H9 (cell line): ENCODE data around the gene FLCN. TPM values are rescaled to one million over a fixed set of nuclear protein-coding genes. Genes with fewer than 3 reads are reported as not detected.
A peak's percentile ranks its signal among the peaks of the same experiment; 100 is the strongest.

ENCODE experiments used
- DNase-seq: peaks from one replicate; pipeline ENCODE4 v3.0.0-alpha.2; 2017
- H2AFZ ChIP-seq: one replicate; pipeline ENCODE4 v1.6.1; 2013; ENCODE audit warnings: mild to moderate bottlenecking, low read length, control low read depth, moderate library complexity
- H2AK5ac ChIP-seq: 2 replicates; pipeline ENCODE4 v1.6.1; 2013; ENCODE audit warnings: low read length, control low read depth, mixed read lengths; ENCODE audit not compliant: insufficient read length
- H2BK120ac ChIP-seq: one replicate; pipeline ENCODE4 v1.6.1; 2013; ENCODE audit warnings: low read depth, mild to moderate bottlenecking, low read length, control low read depth, inconsistent platforms; ENCODE audit not compliant: poor library complexity, severe bottlenecking
- H2BK12ac ChIP-seq: 2 replicates; pipeline ENCODE4 v1.6.1; 2013; ENCODE audit warnings: low read length, control low read depth, mixed read lengths, low read depth; ENCODE audit not compliant: insufficient read length
- H2BK15ac ChIP-seq: 2 replicates; pipeline ENCODE4 v1.6.1; 2013; ENCODE audit warnings: low read depth, low read length, control low read depth
- H2BK20ac ChIP-seq: one replicate; pipeline ENCODE4 v1.6.1; 2013; ENCODE audit warnings: low read depth, mild to moderate bottlenecking, low read length, control low read depth, inconsistent platforms; ENCODE audit not compliant: poor library complexity, severe bottlenecking
- H2BK5ac ChIP-seq: 2 replicates; pipeline ENCODE4 v1.6.1; 2013; ENCODE audit warnings: low read length, control low read depth, mixed read lengths; ENCODE audit not compliant: insufficient read length
- H3K14ac ChIP-seq: 2 replicates; pipeline ENCODE4 v1.6.1; 2013; ENCODE audit warnings: low read length, control low read depth; ENCODE audit not compliant: insufficient read depth
- H3K18ac ChIP-seq: 2 replicates; pipeline ENCODE4 v1.6.1; 2013; ENCODE audit warnings: low read depth, mild to moderate bottlenecking, mixed read lengths, low read length, control low read depth; ENCODE audit not compliant: insufficient read length
- H3K23ac ChIP-seq: 2 replicates; pipeline ENCODE4 v1.6.1; 2013; ENCODE audit warnings: low read length, control low read depth, mixed read lengths, low read depth; ENCODE audit not compliant: insufficient read length
- H3K23me2 ChIP-seq: 2 replicates; pipeline ENCODE4 v1.6.1; 2013; ENCODE audit warnings: low read depth, mild to moderate bottlenecking, mixed read lengths, low read length, control low read depth; ENCODE audit not compliant: insufficient read length, poor library complexity, severe bottlenecking
- H3K27ac ChIP-seq: 2 replicates; pipeline ENCODE4 v1.5.1; 2013; ENCODE audit warnings: low read length, control low read depth, mixed read lengths, low read depth; ENCODE audit not compliant: insufficient read length
- H3K27me3 ChIP-seq: 2 replicates; pipeline ENCODE4 v1.6.1; 2013; ENCODE audit warnings: low read length, control low read depth, inconsistent platforms; ENCODE audit not compliant: insufficient read depth
- H3K4ac ChIP-seq: 2 replicates; pipeline ENCODE4 v1.6.1; 2013; ENCODE audit warnings: low read depth, mild to moderate bottlenecking, control low read depth, inconsistent platforms, low read length, moderate library complexity
- H3K4me1 ChIP-seq: 2 replicates; pipeline ENCODE4 v1.6.1; 2013; ENCODE audit warnings: low read length, control low read depth, inconsistent platforms; ENCODE audit not compliant: insufficient read depth
- H3K4me2 ChIP-seq: 2 replicates; pipeline ENCODE4 v1.6.1; 2013; ENCODE audit warnings: low read length, control low read depth, mixed read lengths; ENCODE audit not compliant: insufficient read length, insufficient read depth
- H3K56ac ChIP-seq: 2 replicates; pipeline ENCODE4 v1.6.1; 2013; ENCODE audit warnings: low read depth, mild to moderate bottlenecking, mixed read lengths, low read length, control low read depth; ENCODE audit not compliant: insufficient read length
- H3K79me1 ChIP-seq: 2 replicates; pipeline ENCODE4 v1.6.1; 2013; ENCODE audit warnings: low read depth, mild to moderate bottlenecking, moderate library complexity, low read length, control low read depth, inconsistent platforms; ENCODE audit not compliant: insufficient read depth, poor library complexity, severe bottlenecking
- H3K79me2 ChIP-seq: 2 replicates; pipeline ENCODE4 v1.6.1; 2013; ENCODE audit warnings: low read length, control low read depth, inconsistent platforms; ENCODE audit not compliant: insufficient read depth
- H3K9ac ChIP-seq: 2 replicates; pipeline ENCODE4 v1.6.1; 2013; ENCODE audit warnings: low read length, control low read depth, mixed read lengths; ENCODE audit not compliant: insufficient read length; ENCODE audit errors: extremely low read depth
- H3K9me3 ChIP-seq: one replicate; pipeline ENCODE4 v1.6.1; 2013; ENCODE audit warnings: low read depth, low read length, inconsistent platforms; ENCODE audit not compliant: control insufficient read depth
- H3T11ph ChIP-seq: one replicate; pipeline ENCODE4 v1.6.1; 2013; ENCODE audit warnings: mild to moderate bottlenecking, low read length, control low read depth, inconsistent platforms
- H4K20me1 ChIP-seq: one replicate; pipeline ENCODE4 v1.6.1; 2013; ENCODE audit not compliant: control insufficient read depth, insufficient read length, insufficient read depth
- H4K5ac ChIP-seq: 2 replicates; pipeline ENCODE4 v1.6.1; 2013; ENCODE audit warnings: low read depth, mild to moderate bottlenecking, mixed read lengths, low read length, control low read depth; ENCODE audit not compliant: insufficient read length
- H4K8ac ChIP-seq: replicated peaks from 2 replicates; pipeline ENCODE4 v1.6.1; 2013; ENCODE audit warnings: low read length, control low read depth, mixed read lengths, low read depth; ENCODE audit not compliant: insufficient read length
- H4K91ac ChIP-seq: 2 replicates; pipeline ENCODE4 v1.6.1; 2013; ENCODE audit warnings: low read depth, mild to moderate bottlenecking, moderate library complexity, mixed read lengths, low read length, control low read depth; ENCODE audit not compliant: insufficient read length
- H3K27ac Mint-ChIP-seq, 3 experiments: 2 replicates in 2 of 3; 3 replicates in 1 of 3; pipeline ENCODE4 v1.8.0; 2020 to 2021; ENCODE audit warnings: mixed read lengths in 3 of 3, mild to moderate bottlenecking in 1 of 3, moderate library complexity in 1 of 3
- H3K27me3 Mint-ChIP-seq: 2 replicates; pipeline ENCODE4 v1.8.0; 2021; ENCODE audit warnings: low read depth, mild to moderate bottlenecking, moderate library complexity, mixed read lengths
- H3K36me3 Mint-ChIP-seq, 3 experiments: 2 replicates in 2 of 3; 3 replicates in 1 of 3; pipeline ENCODE4 v1.8.0; 2020 to 2021; ENCODE audit warnings: low read depth in 3 of 3, mixed read lengths in 3 of 3; ENCODE audit not compliant: insufficient read depth in 1 of 3
- H3K4me1 Mint-ChIP-seq, 2 experiments: 2 replicates each; pipeline ENCODE4 v1.8.0; 2020; ENCODE audit warnings: mixed read lengths in 2 of 2
- H3K4me3 Mint-ChIP-seq, 2 experiments: 2 replicates in 1 of 2; 3 replicates in 1 of 2; pipeline ENCODE4 v1.8.0; 2020 to 2021; ENCODE audit warnings: mild to moderate bottlenecking in 2 of 2, mixed read lengths in 2 of 2, moderate library complexity in 1 of 2
- H3K9me3 Mint-ChIP-seq, 2 experiments: 2 replicates in 1 of 2; 3 replicates in 1 of 2; pipeline ENCODE4 v1.8.0; 2020; ENCODE audit warnings: mild to moderate bottlenecking in 2 of 2, mixed read lengths in 2 of 2, moderate library complexity in 1 of 2
- CTCF ChIP-seq: fragments of 200-600 bp; sonication (generic); conservative IDR thresholded peaks from 3 replicates; pipeline ENCODE4 v1.8.0; 2021; ENCODE audit warnings: antibody characterized with exemption, mild to moderate bottlenecking
- WGBS: extraction: QIAGEN DNeasy Blood & Tissue Kit; methylation state at CpG from one replicate; pipeline ENCODE4 v1.1.7; 2013; ENCODE audit warnings: missing lambda C conversion rate, low lambda C conversion rate, mixed read lengths; ENCODE audit not compliant: insufficient read length; ENCODE audit errors: extremely low coverage; 5-methylcytosine and 5-hydroxymethylcytosine counted together
- total RNA-seq: library from RNA; stranded (reverse); gene quantifications from 2 replicates; pipeline ENCODE4 v1.2.1, GENCODE V29; 2021

The FLCN gene
- total RNA-seq, 1 experiment from 2014 or later: 33.3 TPM

- Histone ChIP-seq H4K91ac (no peak within 1 kb of the TSS), H3K4ac (no peak within 1 kb of the TSS; the same call in 1 of the 2 replicates), H3K9ac (peak within 1 kb of the TSS; percentile 94), H3K4me1 (no peaks in the 10 kb centered on the region), H3K18ac (peak within 1 kb of the TSS; percentile 88), H3K79me2 (peaks cover 22% of the 10 kb centered on the region), H3K14ac (peak within 1 kb of the TSS; percentile 97), H2BK20ac (no peak within 1 kb of the TSS), H3K4me2 (peak within 1 kb of the TSS; percentile 98), H4K8ac (peak within 1 kb of the TSS; percentile 9), H3K9me3 (no peaks in the 10 kb centered on the region), H3K23ac (no peak within 1 kb of the TSS), H3T11ph (peak within 1 kb of the TSS; percentile 64), H4K5ac (no peak within 1 kb of the TSS), H2AK5ac (no peak within 1 kb of the TSS), H3K56ac (no peak within 1 kb of the TSS), H4K20me1 (no peaks in the 10 kb centered on the region), H2BK120ac (peak within 1 kb of the TSS; percentile 15), H2BK15ac (no peak within 1 kb of the TSS), H2BK5ac (no peak within 1 kb of the TSS), H3K27ac (no peak within 1 kb of the TSS), H3K79me1 (peaks cover 9% of the 10 kb centered on the region), H3K23me2 (peaks cover 9% of the 10 kb centered on the region), H2AFZ (no peak within 1 kb of the TSS), H2BK12ac (no peak within 1 kb of the TSS), H3K27me3 (no peaks in the 10 kb centered on the region)
- WGBS: no CpG with 5 or more reads among the region's 80 CpGs
- peak within 1 kb of the TSS; percentile 91 to 97 for H3K4me3 Mint-ChIP-seq
- DNase-seq: peak; percentile 99
- TF ChIP-seq CTCF: no peak
- H3K9me3 Mint-ChIP-seq: no peaks in the 10 kb centered on the region
- H3K27me3 Mint-ChIP-seq: no peaks in the 10 kb centered on the region
- H3K4me1 Mint-ChIP-seq: peaks cover 16 to 17% of the 10 kb centered on the region in 2 experiments
- peaks cover 5 to 9% (median 6%) of the 10 kb centered on the region in 3 experiments; a peak in 3 of 7 replicates for H3K36me3 Mint-ChIP-seq
- H3K27ac Mint-ChIP-seq: peak within 1 kb of the TSS; percentile 94 to 98 (median 97)
Measured at GRCh38 chr17:17280613-17281549, 43.9 kb upstream of the FLCN start, which contains the start of gene COPS3. TSS of gene COPS3 (minus strand) at chr17:17281246. CDS start at chr17:17281186, 60 bp downstream.
